Activated T-cell treated with anti-CD3 and anti-CD28 coated beads, Interleukin-2, amount 50 U/mL, for 24 hours (primary cell): ENCODE data around the gene CEPT1.

Experiments used
- DNase-seq: peaks from one replicate; pipeline ENCODE4 v3.0.0-alpha.2; 2020
- H3K27ac Mint-ChIP-seq: 2 replicates; pipeline ENCODE4 v1.8.0; 2020; ENCODE audit warnings: mild to moderate bottlenecking, mixed read lengths
- H3K27me3 Mint-ChIP-seq: 2 replicates; pipeline ENCODE4 v1.8.0; 2020; ENCODE audit warnings: mixed read lengths
- H3K36me3 Mint-ChIP-seq: 2 replicates; pipeline ENCODE4 v1.8.0; 2020; ENCODE audit warnings: low read depth, mixed read lengths
- H3K4me1 Mint-ChIP-seq: 2 replicates; pipeline ENCODE4 v1.8.0; 2020; ENCODE audit warnings: low read depth, mixed read lengths
- H3K4me3 Mint-ChIP-seq: 2 replicates; pipeline ENCODE4 v1.8.0; 2020; ENCODE audit warnings: mild to moderate bottlenecking, moderate library complexity, mixed read lengths
- H3K9me3 Mint-ChIP-seq: 2 replicates; pipeline ENCODE4 v1.8.0; 2020; ENCODE audit warnings: mixed read lengths

The CEPT1 gene

GRCh38 chr1:111139324-111139955 lies 583 bp upstream of the CEPT1 start:
- peak overlapping the region; percentile 96 for H3K27ac Mint-ChIP-seq
- no peaks in the 10 kb centered on the region for H3K9me3 Mint-ChIP-seq
- H3K36me3 Mint-ChIP-seq, result peaks cover 49% of the 10 kb centered on the region
- no peak for DNase-seq
- peak overlapping the region; percentile 94 for H3K4me3 Mint-ChIP-seq
- H3K4me1 Mint-ChIP-seq, result peaks cover 55% of the 10 kb centered on the region
- no peaks in the 10 kb centered on the region for H3K27me3 Mint-ChIP-seq

- Mint-ChIP-seq H3K4me1 (peaks cover 52% of the 10 kb centered on the region), H3K4me3 (peak overlapping the region; percentile 94), H3K9me3 (no peaks in the 10 kb centered on the region), H3K27ac (peak overlapping the region; percentile 96), H3K36me3 (peaks cover 43% of the 10 kb centered on the region), H3K27me3 (no peaks in the 10 kb centered on the region)
- DNase-seq, result no peak
Measured at GRCh38 chr1:111140680-111140967, 601 bp downstream of the CEPT1 start.

GRCh38 chr1:111141245-111142220 lies 1.5 kb downstream of the CEPT1 start:
- Mint-ChIP-seq H3K4me3 (peak overlapping the region; percentile 94), H3K36me3 (peaks cover 43% of the 10 kb centered on the region), H3K4me1 (peaks cover 61% of the 10 kb centered on the region), H3K27me3 (no peaks in the 10 kb centered on the region), H3K9me3 (no peaks in the 10 kb centered on the region), H3K27ac (peak overlapping the region; percentile 96)
- no peak for DNase-seq

- Mint-ChIP-seq H3K9me3 (no peaks in the 10 kb centered on the region), H3K4me3 (peak overlapping the region; percentile 94), H3K27me3 (no peaks in the 10 kb centered on the region), H3K36me3 (peaks cover 45% of the 10 kb centered on the region), H3K27ac (no peak overlapping the region), H3K4me1 (peaks cover 68% of the 10 kb centered on the region)
- no peak for DNase-seq
Measured at GRCh38 chr1:111142356-111142975, 2.4 kb downstream of the CEPT1 start.

GRCh38 chr1:111145542-111145941 lies 5.5 kb downstream of the CEPT1 start:
- peak overlapping the region; percentile 90 for H3K27ac Mint-ChIP-seq

GRCh38 chr1:111145963-111146768 lies 6.1 kb downstream of the CEPT1 start:
- H3K27ac Mint-ChIP-seq, result peak overlapping the region; percentile 90
- no peaks in the 10 kb centered on the region for H3K27me3 Mint-ChIP-seq
- no peak for DNase-seq
- H3K9me3 Mint-ChIP-seq, result no peaks in the 10 kb centered on the region
- peaks cover 61% of the 10 kb centered on the region for H3K36me3 Mint-ChIP-seq
- H3K4me3 Mint-ChIP-seq, result peak overlapping the region; percentile 4
- H3K4me1 Mint-ChIP-seq, result peaks cover 80% of the 10 kb centered on the region

More at GRCh38 chr1:111145542-111145941, 5.5 kb downstream of the CEPT1 start:
- peak overlapping the region; percentile 4 for H3K4me3 Mint-ChIP-seq
- DNase-seq, result no peak
- peaks cover 78% of the 10 kb centered on the region for H3K4me1 Mint-ChIP-seq
- H3K9me3 Mint-ChIP-seq, result no peaks in the 10 kb centered on the region
- H3K27me3 Mint-ChIP-seq, result no peaks in the 10 kb centered on the region
- peaks cover 55% of the 10 kb centered on the region for H3K36me3 Mint-ChIP-seq

GRCh38 chr1:111147948-111148347 lies 7.9 kb downstream of the CEPT1 start:
- H3K4me1 Mint-ChIP-seq, result peaks cover 82% of the 10 kb centered on the region
- H3K36me3 Mint-ChIP-seq, result peaks cover 78% of the 10 kb centered on the region
- H3K4me3 Mint-ChIP-seq, result no peak overlapping the region
- H3K27ac Mint-ChIP-seq, result peak overlapping the region; percentile 55
- no peak for DNase-seq
- H3K9me3 Mint-ChIP-seq, result no peaks in the 10 kb centered on the region
- no peaks in the 10 kb centered on the region for H3K27me3 Mint-ChIP-seq

- no peak for DNase-seq
- H3K4me3 Mint-ChIP-seq, result no peak overlapping the region
- H3K9me3 Mint-ChIP-seq, result no peaks in the 10 kb centered on the region
- peaks cover 83% of the 10 kb centered on the region for H3K4me1 Mint-ChIP-seq
- H3K27ac Mint-ChIP-seq, result peak overlapping the region; percentile 38
- H3K36me3 Mint-ChIP-seq, result peaks cover 83% of the 10 kb centered on the region
- no peaks in the 10 kb centered on the region for H3K27me3 Mint-ChIP-seq
Measured at GRCh38 chr1:111148376-111148881, 8.4 kb downstream of the CEPT1 start.

GRCh38 chr1:111151838-111152237 lies 11.8 kb downstream of the CEPT1 start:
- Mint-ChIP-seq H3K9me3 (no peaks in the 10 kb centered on the region), H3K27me3 (no peaks in the 10 kb centered on the region), H3K27ac (peak overlapping the region; percentile 9), H3K4me3 (no peak overlapping the region), H3K4me1 (peaks cover 84% of the 10 kb centered on the region), H3K36me3 (peaks cover 95% of the 10 kb centered on the region)
- DNase-seq, result no peak

- peaks cover 82% of the 10 kb centered on the region for H3K36me3 Mint-ChIP-seq
- H3K4me3 Mint-ChIP-seq, result no peak overlapping the region
- no peaks in the 10 kb centered on the region for H3K9me3 Mint-ChIP-seq
- peak overlapping the region; percentile 29 for H3K27ac Mint-ChIP-seq
- DNase-seq, result no peak
- peaks cover 68% of the 10 kb centered on the region for H3K4me1 Mint-ChIP-seq
- no peaks in the 10 kb centered on the region for H3K27me3 Mint-ChIP-seq
Measured at GRCh38 chr1:111154021-111154999, 14.3 kb downstream of the CEPT1 start.

- Mint-ChIP-seq H3K27me3 (no peaks in the 10 kb centered on the region), H3K4me1 (peaks cover 47% of the 10 kb centered on the region), H3K27ac (no peak overlapping the region), H3K36me3 (peaks cover 80% of the 10 kb centered on the region), H3K4me3 (no peak overlapping the region), H3K9me3 (no peaks in the 10 kb centered on the region)
- no peak for DNase-seq
Measured at GRCh38 chr1:111157431-111157830, 17.4 kb downstream of the CEPT1 start.

GRCh38 chr1:111161843-111162487 lies 21.9 kb downstream of the CEPT1 start:
- Mint-ChIP-seq H3K9me3 (no peaks in the 10 kb centered on the region), H3K27ac (no peak overlapping the region), H3K27me3 (no peaks in the 10 kb centered on the region), H3K4me3 (no peak overlapping the region), H3K4me1 (peaks cover 23% of the 10 kb centered on the region), H3K36me3 (peaks cover 69% of the 10 kb centered on the region)
- no peak for DNase-seq

GRCh38 chr1:111162488-111162880 lies 22.5 kb downstream of the CEPT1 start:
- no peak overlapping the region for H3K4me3 Mint-ChIP-seq
- no peak for DNase-seq
- no peaks in the 10 kb centered on the region for H3K27me3 Mint-ChIP-seq
- H3K4me1 Mint-ChIP-seq, result peaks cover 23% of the 10 kb centered on the region
- peaks cover 67% of the 10 kb centered on the region for H3K36me3 Mint-ChIP-seq
- H3K27ac Mint-ChIP-seq, result peak overlapping the region; percentile 28
- no peaks in the 10 kb centered on the region for H3K9me3 Mint-ChIP-seq
